ENCODE measurements around the gene DIAPH3.

DIAPH3 gene

GRCh38 chr13:59633290-59633689 is 530.4 kb downstream of the DIAPH3 start:
- no peak overlapping the region for H3K4me3 ChIP-seq (ENCODE audit: low read depth, low read length)
- no peak for DNase-seq (ENCODE audit: low read depth)

- no peak overlapping the region for H3K4me3 ChIP-seq (ENCODE audit: low read depth, low read length)
- no peak for DNase-seq (ENCODE audit: low read depth)
Measured at GRCh38 chr13:59631271-59631670, 532.5 kb downstream of the DIAPH3 start.

- no peak for DNase-seq (ENCODE audit: low read depth)
- no peak overlapping the region for H3K4me3 ChIP-seq (ENCODE audit: low read depth, low read length)
Measured at GRCh38 chr13:59625111-59625510, 538.6 kb downstream of the DIAPH3 start.

GRCh38 chr13:59623206-59623915 is 540.4 kb downstream of the DIAPH3 start:
- no peak for DNase-seq (ENCODE audit: low read depth)
- no peak overlapping the region for H3K4me3 ChIP-seq (ENCODE audit: low read depth, low read length)

- no peak overlapping the region for H3K4me3 ChIP-seq (ENCODE audit: low read depth, low read length)
- no peak for DNase-seq (ENCODE audit: low read depth)
Measured at GRCh38 chr13:59621773-59622172, 542.0 kb downstream of the DIAPH3 start.

Measured in skeletal muscle cell (primary cell).